Measurements from ENCODE around the gene MCOLN2. TPM values are rescaled to one million over a fixed set of nuclear protein-coding genes. Genes with fewer than 3 reads are reported as not detected.

The MCOLN2 gene
- total RNA-seq, 1 experiment from 2014 or later, result 13.6 TPM

DNA sequence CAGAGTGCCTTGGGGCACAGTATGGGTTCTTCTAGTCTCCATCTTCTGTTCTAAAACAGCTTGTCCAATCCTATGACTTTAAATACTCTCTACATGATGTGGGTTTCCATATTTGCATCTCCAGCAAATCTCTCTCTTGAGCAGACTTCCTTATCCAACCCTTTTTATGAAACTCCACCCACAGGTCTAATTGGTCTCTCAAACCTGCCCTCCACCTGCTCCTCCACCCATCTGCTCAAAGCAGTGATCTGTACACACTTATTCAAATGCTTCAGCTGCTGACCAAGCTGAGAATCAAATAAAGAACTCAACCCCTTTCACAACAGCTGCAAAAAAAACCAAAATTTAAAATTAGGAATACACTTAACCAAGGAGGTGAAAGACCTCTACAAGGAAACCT is 11.5 kb downstream of the MCOLN2 start:
- no peak for DNase-seq (ENCODE audit: low read depth)

DNA sequence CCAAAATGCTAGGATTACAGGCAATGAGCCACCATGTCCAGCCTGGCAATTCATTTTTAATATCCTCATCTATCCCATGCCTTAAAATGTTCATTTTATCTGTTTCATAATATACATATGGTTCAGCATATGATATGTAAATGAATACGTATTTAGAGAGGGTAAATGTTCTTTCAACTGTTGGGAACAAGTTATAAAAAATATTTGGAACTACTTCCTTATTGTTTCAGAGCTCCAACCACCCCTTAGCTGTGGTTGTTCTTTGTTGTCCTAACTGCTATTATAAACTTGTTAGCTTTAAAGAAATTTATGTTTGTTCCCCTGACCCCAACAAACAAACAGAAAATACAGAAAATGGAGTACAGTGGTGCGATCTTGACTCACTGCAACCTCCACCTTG is 14.5 kb downstream of the MCOLN2 start:
- no peak for DNase-seq (ENCODE audit: low read depth)

DNA sequence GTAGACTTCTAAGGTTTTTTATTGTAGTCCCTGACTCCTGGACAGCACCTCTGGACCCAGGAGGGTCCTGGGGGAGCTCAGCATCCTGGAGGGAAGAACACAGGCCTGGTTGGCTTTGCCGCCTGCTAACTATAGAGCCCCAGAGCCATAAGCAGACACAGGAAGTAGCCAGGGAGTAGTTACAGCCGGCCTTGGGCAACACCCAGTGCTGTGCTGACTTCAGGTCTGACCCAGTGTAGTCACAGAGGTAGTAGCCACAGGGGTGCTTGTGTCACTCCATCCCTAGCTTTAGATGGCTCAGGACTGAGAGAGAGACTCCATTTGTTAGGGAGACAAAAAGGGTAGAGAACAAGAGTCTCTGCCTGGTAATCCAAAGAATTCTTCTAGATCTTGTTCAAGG is 21.9 kb downstream of the MCOLN2 start:
- no peak for DNase-seq (ENCODE audit: low read depth)

GRCh38 chr1:84973498-84974334 is 23.2 kb downstream of the MCOLN2 start:
- peak; percentile 17 for DNase-seq (ENCODE audit: low read depth)

- DNase-seq (ENCODE audit: low read depth), result peak; percentile 19
These were observed 24.4 kb downstream of the MCOLN2 start for GRCh38 chr1:84972377-84972987.

DNA sequence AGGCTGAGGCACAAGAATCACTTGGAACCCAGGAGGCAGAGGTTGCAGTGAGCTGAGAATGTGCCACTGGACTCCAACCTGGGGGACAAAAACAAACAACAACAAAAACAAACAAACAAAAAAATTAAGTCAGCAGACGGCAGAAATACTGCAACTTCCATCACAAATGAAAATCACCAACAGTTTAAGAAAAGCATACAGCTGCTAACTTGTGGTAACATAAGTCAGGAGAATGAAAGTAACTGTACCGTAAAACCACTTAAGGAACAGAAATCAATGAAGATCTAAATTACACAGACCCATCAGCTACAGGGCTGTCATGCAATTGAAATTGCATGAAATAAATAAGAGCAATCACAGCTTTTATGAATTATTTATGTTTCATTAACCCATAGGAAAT is 25.0 kb downstream of the MCOLN2 start:
- DNase-seq (ENCODE audit: low read depth), result no peak

DNA sequence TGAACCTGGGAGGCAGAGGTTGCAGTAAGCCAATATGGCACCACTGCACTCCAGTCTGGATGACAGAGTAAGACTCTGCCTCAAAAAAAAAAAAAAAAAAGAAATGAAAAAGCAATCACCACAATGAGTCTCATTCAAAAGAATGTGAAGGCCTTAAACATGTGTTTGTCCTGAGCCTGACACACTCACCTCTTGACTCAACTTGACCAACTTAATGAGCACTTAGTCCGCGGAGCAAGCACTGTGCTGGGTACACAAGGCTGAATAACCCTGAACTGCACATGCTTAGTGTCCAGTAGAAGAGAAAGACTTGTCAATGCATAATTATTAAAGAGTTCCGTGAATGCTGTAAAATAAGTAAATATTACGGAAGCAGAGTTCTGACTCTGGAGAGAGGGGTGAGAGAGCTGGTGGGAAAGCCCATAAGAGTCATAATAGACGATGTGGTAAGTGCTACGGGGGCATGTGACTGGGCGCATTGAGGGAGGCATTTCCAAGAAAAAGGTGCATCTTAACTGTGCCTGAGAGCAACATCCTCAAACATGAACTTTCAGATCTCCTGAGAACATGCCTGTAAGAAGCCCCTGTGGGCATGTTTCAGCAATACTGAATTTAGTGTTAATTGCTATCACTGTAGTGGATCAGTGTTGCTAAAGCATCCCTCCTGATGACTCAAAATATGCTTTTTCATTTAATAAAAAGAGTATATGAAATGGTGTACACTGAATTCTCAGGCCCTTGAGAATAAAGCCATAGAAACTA is 27.2 kb downstream of the MCOLN2 start:
- no peak for DNase-seq (ENCODE audit: low read depth)

- no peak for DNase-seq (ENCODE audit: low read depth)
These were observed 28.0 kb downstream of the MCOLN2 start for GRCh38 chr1:84968865-84969264.

DNA sequence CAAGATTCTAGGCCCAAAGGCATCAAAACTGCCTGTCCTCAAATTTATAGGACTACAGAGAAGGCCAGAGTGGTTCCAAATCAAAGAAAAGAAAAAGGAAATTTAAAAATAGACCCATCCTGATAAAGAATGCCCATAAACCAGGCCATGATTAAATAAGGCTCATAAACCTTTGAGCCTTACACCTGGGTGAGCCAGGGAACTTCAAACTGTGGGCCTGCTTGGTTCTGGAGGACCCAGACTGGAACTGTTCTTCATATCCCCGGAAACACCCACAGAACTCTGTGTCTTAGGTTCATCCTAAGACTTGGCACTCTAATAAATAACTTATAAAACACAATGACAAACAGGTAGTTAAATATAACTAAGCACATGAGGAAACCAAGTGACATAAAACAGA is 28.8 kb downstream of the MCOLN2 start:
- DNase-seq (ENCODE audit: low read depth), result no peak

DNA sequence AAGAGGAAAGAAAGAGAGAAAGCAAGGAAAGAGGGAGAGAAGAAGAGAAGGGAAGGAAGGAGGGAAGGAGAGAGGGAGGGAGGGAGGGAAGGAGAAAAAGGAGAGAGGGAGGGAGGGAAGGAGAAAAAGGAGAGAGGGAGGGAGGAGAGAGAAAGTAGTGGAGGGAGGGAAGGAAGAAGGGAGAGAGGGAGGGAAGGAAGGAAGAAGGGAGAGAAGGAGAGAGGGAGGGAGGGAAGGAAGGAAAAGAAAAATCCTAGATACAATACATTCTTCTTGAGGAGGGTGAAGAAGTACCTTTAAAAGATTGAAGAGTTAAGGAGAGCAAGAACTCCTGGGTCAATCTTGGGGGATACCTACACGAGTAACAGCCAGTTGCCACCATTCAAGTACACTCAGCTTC is 29.2 kb downstream of the MCOLN2 start:
- no peak for DNase-seq (ENCODE audit: low read depth)

DNA sequence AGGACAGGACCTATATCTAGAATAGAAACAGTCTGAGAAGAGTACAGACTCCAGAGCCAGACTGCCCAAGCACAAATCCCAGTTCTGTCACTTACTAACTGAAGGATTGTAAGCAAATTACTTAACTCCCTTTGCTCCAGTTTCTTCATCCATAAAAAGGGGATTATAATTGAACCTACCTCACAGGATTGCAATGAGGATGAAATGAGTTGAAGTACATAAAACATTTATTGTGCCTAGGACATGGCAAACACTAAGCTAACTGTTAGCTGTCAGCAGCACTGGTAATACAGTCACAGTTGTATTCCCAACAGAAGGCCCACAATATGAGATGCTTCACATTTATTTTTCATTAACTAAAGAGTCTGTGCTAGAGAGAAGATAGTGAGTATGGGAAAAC is 33.9 kb downstream of the MCOLN2 start:
- no peak for DNase-seq (ENCODE audit: low read depth)

DNA sequence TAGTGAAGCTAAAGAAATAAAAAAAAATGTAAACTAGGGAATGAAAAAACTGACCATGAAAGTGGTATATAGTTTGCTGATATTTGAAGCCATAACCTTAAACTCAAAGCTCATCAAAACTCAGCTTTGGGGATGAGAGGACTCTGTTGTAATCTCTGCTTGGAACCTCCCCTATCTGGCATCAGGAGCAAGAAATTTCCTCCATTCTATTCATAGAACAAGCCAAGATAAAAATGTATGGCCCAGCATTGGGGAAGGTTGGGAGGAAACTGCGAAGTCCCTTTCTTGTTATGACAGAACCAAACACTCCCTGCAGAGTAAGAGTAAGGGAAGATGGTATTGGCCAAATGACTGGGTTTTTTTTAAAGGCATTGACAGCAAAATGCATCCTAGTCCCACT is 35.6 kb downstream of the MCOLN2 start:
- DNase-seq (ENCODE audit: low read depth), result no peak

DNA sequence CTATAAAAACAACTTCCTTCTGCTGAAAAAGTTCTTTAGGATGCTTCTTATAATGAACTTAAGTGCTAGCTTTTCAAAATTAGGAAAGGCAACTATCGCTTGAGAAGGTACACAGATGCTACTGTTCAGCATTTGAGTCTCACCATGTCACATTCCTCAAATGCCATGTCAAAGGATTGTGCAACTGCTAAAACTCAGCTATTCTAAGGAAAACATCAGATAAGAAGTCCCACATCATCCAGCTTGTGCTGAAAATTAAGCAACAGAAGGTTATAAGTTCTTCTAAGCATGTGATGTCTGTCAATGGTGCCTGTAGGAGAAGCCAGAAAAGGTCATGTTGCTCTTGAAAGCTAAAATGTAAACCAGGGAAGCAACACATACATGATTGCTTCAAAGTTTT is 36.5 kb downstream of the MCOLN2 start:
- no peak for DNase-seq (ENCODE audit: low read depth)

GRCh38 chr1:84959294-84959693 is 37.6 kb downstream of the MCOLN2 start:
- peak; percentile 47 for DNase-seq (ENCODE audit: low read depth)

- no peak for DNase-seq (ENCODE audit: low read depth)
These were observed 38.9 kb downstream of the MCOLN2 start for GRCh38 chr1:84957966-84958365.

DNA sequence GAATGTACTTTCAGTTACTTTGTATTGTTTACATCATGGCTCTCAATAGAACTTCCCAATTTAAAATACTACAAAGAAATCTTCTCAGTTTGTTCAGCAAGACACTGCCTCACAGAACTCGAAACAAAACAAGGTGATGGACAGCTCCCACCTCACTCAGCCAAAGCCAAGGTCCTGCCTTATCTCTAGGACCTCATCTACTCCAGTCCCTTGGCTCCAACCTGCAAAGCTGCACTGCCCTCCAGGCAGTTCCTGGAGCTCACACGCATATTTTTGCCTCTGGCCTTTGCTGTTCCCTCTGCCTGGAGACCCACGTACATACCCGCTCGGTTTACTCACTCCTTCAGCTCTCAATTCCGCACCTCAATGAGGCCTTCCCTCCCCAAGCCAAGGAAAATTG is 40.3 kb downstream of the MCOLN2 start:
- DNase-seq (ENCODE audit: low read depth), result no peak

GRCh38 chr1:84956097-84956496 is 40.8 kb downstream of the MCOLN2 start:
- DNase-seq (ENCODE audit: low read depth), result no peak

GRCh38 chr1:84949664-84950063 is 47.2 kb downstream of the MCOLN2 start:
- no peak for DNase-seq (ENCODE audit: low read depth)

GRCh38 chr1:84947536-84948410 is 49.1 kb downstream of the MCOLN2 start:
- DNase-seq (ENCODE audit: low read depth), result no peak

GRCh38 chr1:84946631-84947030 is 50.3 kb downstream of the MCOLN2 start:
- no peak for DNase-seq (ENCODE audit: low read depth)

DNA sequence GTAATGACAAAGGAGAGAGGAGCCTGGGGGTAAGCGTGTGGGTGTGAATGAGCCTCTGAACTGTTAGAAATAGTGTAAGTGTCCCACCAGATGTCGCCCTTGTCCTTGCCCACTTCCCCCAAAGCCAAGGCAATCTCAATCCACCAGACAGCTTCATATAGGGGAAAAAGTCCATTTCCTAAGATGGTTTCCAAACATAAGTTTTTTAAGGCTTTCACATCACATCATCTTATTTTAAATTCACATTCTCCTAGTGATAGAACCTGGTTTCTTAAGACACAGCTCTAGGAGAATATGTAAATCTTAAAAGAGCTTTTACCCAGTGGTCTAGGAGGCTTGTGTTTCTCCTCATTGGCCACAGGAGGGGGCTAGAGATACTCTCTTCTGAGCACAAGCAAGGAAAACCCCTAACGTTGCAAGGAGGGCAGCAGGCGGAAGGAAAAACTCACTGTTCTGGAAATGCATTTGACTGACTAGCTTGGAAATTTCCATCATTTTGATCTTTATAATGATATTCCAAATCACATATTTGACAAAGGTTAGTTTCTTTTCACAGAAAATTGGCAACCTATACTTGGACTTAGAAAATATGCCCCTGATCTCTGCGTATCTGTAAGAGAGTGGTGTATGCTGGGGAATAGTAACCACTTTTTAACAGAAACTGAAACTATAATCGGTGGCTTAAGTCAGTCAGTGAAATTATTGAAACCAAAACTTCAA is 52.0 kb downstream of the MCOLN2 start:
- peak; percentile 96 for DNase-seq (ENCODE audit: low read depth)

All from Daoy (cell line).